Measurements from ENCODE around the gene HEG1. TPM values are rescaled to one million over a fixed set of nuclear protein-coding genes. Genes with fewer than 3 reads are reported as not detected.

HEG1 gene
- total RNA-seq, 1 experiment from 2014 or later = 34.3 TPM

DNA sequence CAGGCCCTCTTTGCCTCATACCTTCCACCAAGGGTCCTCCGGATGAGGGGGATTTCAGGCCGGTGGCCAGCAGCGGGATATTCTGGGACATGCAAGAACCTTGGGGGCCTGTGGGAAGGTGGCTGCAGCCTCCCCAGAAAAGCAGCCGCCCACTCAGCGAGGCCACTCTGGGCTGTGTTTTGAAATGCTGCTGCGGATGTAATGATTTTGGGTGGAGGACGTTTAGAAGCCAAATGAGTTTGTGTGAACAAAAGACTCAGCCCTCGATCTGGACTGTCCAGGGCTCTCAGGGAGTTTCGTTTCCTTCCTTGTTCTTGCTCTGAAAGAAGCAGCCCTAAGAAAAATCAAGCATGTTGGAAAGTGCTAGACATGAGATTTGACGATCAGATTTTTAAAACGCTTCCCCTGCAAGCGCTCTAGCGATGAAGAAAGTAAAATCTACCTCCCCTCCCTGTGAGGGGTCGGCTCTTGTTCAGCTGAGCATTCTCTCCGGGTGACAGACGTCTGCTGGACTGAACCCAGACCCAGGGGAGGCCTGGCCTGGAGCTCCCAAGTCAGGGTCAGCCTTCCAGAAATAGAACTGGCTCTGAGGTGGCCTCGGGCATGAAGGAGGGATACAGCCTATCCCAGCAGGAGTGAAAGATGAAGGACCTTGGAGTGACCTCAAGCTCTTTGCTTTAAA, 12.9 kb downstream of the HEG1 start:
- no TSS peak for BruUV-seq (replicated peaks)
- Histone ChIP-seq H3K27ac (ENCODE audit: low read depth, low read length, poor library complexity, severe bottlenecking) (no peak overlapping the region), H3K4me3 (ENCODE audit: low read depth, low read length, poor library complexity, severe bottlenecking) (no peak overlapping the region), H3K27me3 (replicated peaks; ENCODE audit: insufficient read depth, low read depth, low read length, poor library complexity) (no peaks in the 10 kb centered on the region), H3K9me3 (ENCODE audit: low read depth, low read length, poor library complexity, severe bottlenecking) (no peaks in the 10 kb centered on the region), H3K4me1 (ENCODE audit: insufficient read depth, low read length, poor library complexity, severe bottlenecking) (peaks cover 44% of the 10 kb centered on the region), H3K36me3 (ENCODE audit: insufficient read depth, low read length, poor library complexity, severe bottlenecking) (no peaks in the 10 kb centered on the region)
- TF ChIP-seq, protein P1, sequence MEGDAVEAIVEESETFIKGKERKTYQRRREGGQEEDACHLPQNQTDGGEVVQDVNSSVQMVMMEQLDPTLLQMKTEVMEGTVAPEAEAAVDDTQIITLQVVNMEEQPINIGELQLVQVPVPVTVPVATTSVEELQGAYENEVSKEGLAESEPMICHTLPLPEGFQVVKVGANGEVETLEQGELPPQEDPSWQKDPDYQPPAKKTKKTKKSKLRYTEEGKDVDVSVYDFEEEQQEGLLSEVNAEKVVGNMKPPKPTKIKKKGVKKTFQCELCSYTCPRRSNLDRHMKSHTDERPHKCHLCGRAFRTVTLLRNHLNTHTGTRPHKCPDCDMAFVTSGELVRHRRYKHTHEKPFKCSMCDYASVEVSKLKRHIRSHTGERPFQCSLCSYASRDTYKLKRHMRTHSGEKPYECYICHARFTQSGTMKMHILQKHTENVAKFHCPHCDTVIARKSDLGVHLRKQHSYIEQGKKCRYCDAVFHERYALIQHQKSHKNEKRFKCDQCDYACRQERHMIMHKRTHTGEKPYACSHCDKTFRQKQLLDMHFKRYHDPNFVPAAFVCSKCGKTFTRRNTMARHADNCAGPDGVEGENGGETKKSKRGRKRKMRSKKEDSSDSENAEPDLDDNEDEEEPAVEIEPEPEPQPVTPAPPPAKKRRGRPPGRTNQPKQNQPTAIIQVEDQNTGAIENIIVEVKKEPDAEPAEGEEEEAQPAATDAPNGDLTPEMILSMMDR (conservative IDR thresholded peaks at IDR 0.05; ENCODE audit: low read depth, low read length) = no peak
- no peak for TF ChIP-seq EZH2 (IDR thresholded peaks at IDR 0.05; ENCODE audit: borderline replicate concordance, low read depth, low read length, poor library complexity, severe bottlenecking)
- no peak for DNase-seq (ENCODE audit: low spot score)
- intact Hi-C loops (cut with micrococcal nuclease; ENCODE audit: unreplicated experiment) = no loop called here
- POLR2A ChIA-PET (ENCODE audit: low non-redundant PET) = no interaction called here
- CTCF ChIA-PET = no interaction called here

DNA sequence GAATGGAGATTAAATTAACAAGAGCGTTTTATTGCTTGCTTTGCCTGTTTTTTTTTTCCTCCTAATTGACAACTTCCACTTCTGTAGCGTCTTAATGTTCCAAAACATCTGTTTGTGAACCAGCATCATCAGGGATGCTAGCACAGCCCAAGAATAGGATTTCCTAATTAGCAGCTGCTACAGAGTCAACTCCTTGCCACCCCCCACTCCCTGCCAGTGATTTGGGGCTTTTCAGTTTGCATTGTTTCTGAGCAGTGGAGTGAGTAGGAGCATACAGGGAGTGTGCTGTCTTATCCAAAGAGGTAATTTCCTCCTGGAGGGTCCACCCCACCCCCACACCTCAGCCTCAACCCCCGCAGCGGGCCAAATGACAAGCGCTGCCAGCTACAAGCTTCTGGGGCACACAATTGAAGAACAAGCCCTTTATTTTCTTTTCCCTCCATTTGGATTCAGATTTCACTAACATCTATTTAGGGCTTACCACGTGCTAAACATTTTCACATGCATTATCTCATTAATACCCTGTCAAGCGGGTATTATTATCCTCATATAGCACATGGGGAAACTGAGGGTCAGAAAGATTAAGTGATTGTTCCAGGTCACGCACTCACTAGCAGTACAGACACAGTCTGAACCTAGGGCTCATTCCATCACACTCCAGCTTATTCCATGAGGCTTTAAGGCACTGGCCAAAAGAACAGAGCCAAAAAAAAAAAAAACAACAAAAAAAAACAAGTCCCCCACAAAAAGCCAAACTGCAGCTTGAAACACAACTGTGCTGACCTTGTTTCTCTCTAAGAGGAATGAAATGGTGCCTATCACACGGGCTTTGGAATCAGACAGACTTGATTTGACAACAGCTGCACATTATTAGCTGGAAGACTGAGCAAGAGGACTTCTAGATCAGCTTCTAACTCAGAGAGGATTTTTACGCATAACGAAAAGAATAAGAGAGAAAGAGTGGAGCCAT, 16.4 kb downstream of the HEG1 start:
- H3K27ac ChIP-seq (ENCODE audit: low read depth, low read length, poor library complexity, severe bottlenecking) = peak overlapping the region; percentile 15
- peaks cover 19% of the 10 kb centered on the region for H3K9me3 ChIP-seq (ENCODE audit: low read depth, low read length, poor library complexity, severe bottlenecking)
- H3K4me3 ChIP-seq (ENCODE audit: low read depth, low read length, poor library complexity, severe bottlenecking) = no peak overlapping the region
- no peak for TF ChIP-seq EZH2 (IDR thresholded peaks at IDR 0.05; ENCODE audit: borderline replicate concordance, low read depth, low read length, poor library complexity, severe bottlenecking)
- H3K4me1 ChIP-seq (ENCODE audit: insufficient read depth, low read length, poor library complexity, severe bottlenecking) = peaks cover 34% of the 10 kb centered on the region
- no peaks in the 10 kb centered on the region for H3K27me3 ChIP-seq (replicated peaks; ENCODE audit: insufficient read depth, low read depth, low read length, poor library complexity)
- ChIA-PET POLR2A (ENCODE audit: low non-redundant PET) (no interaction called here), CTCF (interaction anchor here (0.8 to 1.0 kb wide), 2 partner anchors 13 to 399 kb away, joined by 3 read pairs; no protein-coding TSS in a partner anchor)
- H3K36me3 ChIP-seq (ENCODE audit: insufficient read depth, low read length, poor library complexity, severe bottlenecking) = peaks cover 3% of the 10 kb centered on the region
- no TSS peak for BruUV-seq (replicated peaks)
- peak; percentile 58 for DNase-seq (ENCODE audit: low spot score)
- intact Hi-C loops (cut with micrococcal nuclease; ENCODE audit: unreplicated experiment) = no loop called here

DNA sequence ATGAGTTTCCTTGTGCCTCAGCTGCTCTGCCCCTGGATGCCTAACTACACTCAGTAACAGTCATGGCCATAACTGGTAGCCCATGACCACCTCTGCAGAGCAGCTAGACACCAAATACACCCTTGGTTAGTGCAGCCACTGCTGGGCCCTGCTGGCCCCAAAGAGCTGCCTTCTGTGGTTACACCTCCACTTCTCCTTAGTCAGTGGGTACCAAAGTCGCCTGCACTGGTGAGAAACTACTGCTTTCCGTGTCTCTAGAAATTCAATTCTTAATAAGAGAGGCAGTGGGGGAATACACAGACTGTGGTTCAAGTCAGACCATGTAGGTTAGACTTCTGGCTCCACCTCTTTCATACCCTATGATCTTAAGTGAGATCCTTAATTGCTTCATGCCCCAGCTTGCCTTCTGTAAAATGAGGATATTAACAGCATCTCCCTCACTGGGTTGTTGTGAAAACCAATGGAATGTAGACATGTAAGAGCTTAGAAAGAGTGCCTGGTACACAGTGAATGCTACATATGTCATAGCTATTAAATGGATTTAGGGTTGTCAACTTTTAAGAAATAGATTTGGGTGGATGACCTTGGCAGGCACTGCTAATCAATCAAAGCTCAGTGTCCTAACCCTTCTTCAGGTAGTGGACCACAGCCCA, 18.2 kb downstream of the HEG1 start:
- intact Hi-C loops (cut with micrococcal nuclease; ENCODE audit: unreplicated experiment) = no loop called here
- Histone ChIP-seq H3K4me3 (ENCODE audit: low read depth, low read length, poor library complexity, severe bottlenecking) (no peak overlapping the region), H3K36me3 (ENCODE audit: insufficient read depth, low read length, poor library complexity, severe bottlenecking) (peaks cover 3% of the 10 kb centered on the region), H3K9me3 (ENCODE audit: low read depth, low read length, poor library complexity, severe bottlenecking) (peaks cover 20% of the 10 kb centered on the region), H3K27me3 (replicated peaks; ENCODE audit: insufficient read depth, low read depth, low read length, poor library complexity) (no peaks in the 10 kb centered on the region), H3K4me1 (ENCODE audit: insufficient read depth, low read length, poor library complexity, severe bottlenecking) (peaks cover 40% of the 10 kb centered on the region), H3K27ac (ENCODE audit: low read depth, low read length, poor library complexity, severe bottlenecking) (no peak overlapping the region)
- BruUV-seq (replicated peaks) = no TSS peak
- POLR2A ChIA-PET (ENCODE audit: low non-redundant PET) = no interaction called here
- no peak for DNase-seq (ENCODE audit: low spot score)
- CTCF ChIA-PET = no interaction called here
- no peak for TF ChIP-seq EZH2 (IDR thresholded peaks at IDR 0.05; ENCODE audit: borderline replicate concordance, low read depth, low read length, poor library complexity, severe bottlenecking)
- TF ChIP-seq, protein P1 (conservative IDR thresholded peaks at IDR 0.05; ENCODE audit: low read depth, low read length) = no peak

All from A673 (cell line).